Left lung (tissue), 10 donors: Measurements from ENCODE around the gene ALX4. TPM values are rescaled to one million over a fixed set of nuclear protein-coding genes. Genes with fewer than 3 reads are reported as not detected.

ENCODE experiments used
- ATAC-seq: fragments of 200-7000 bp; cut with Tn5 transposase; one replicate; pipeline ENCODE4 v1.9.1; 2020; ENCODE audit warnings: moderate library complexity
- DNase-seq, 4 donors: peaks; one replicate each; pipeline ENCODE4 v3.0.0-alpha.2; 2013 to 2020
- H3K27ac ChIP-seq, 2 donors: fragments of 200-600 bp; sonication (generic) in 1 of 2; one replicate each; pipeline versions ENCODE4 v1.5.0 to v1.8.0; 2020 to 2021
- H3K27me3 ChIP-seq, 2 donors: fragments of 200-600 bp; sonication (generic) in 1 of 2; one replicate each; pipeline versions ENCODE4 v1.5.0 to v1.8.0; 2020 to 2021
- H3K36me3 ChIP-seq, 2 donors: fragments of 200-600 bp; sonication (generic) in 1 of 2; one replicate each; pipeline versions ENCODE4 v1.5.0 to v1.8.0; 2020 to 2021
- H3K4me1 ChIP-seq, 2 donors: fragments of 200-600 bp; one replicate each; pipeline ENCODE4 v1.8.0; 2021
- H3K4me3 ChIP-seq, 2 donors: fragments of 200-600 bp; sonication (generic) in 1 of 2; one replicate each; pipeline versions ENCODE4 v1.5.0 to v1.8.0; 2020 to 2021; ENCODE audit warnings: mild to moderate bottlenecking in 1 of 2
- H3K9me3 ChIP-seq, 2 donors: fragments of 200-600 bp; sonication (generic) in 1 of 2; one replicate each; pipeline versions ENCODE4 v1.5.0 to v1.8.0; 2020 to 2021
- CTCF ChIP-seq, 2 donors: fragments of 200-600 bp; sonication (generic) in 1 of 2; IDR thresholded peaks; one replicate each; pipeline versions ENCODE4 v1.5.0 to v1.8.0; 2021; ENCODE audit warnings: antibody characterized with exemption in 2 of 2
- intact Hi-C, 2 donors: fragments of 100-400 bp; cut with DNase I; formaldehyde crosslinking; loops; one replicate each; pipeline versions ENCODE4 v1.11.2 to v1.14.2; 2022
- polyA plus RNA-seq, 6 donors: library from polyadenylated mRNA; unstranded; fragments of 120-200 nt; gene quantifications; one replicate each; pipeline ENCODE4 v1.2.1, GENCODE V29; 2013; ENCODE audit not compliant: insufficient read length in 6 of 6
- total RNA-seq, 2 donors: library from RNA; stranded (reverse); fragmentation: NEBNext Ultra II Directional; extraction: Animal tissue kit (Norgen Biotek cat#: 25700); gene quantifications; one replicate each; pipeline ENCODE4 v1.2.1, GENCODE V29; 2021
- donor health status: DM: no; HTN: yes; CAD: no.
- donor health status: DM: no; HTN: no; CAD: no.

Gene ALX4
- total and polyA plus RNA-seq, 8 donors = 0.07 to 0.13 (median 0.10) TPM; not detected in 2

GRCh38 chr11:44257338-44258189, 52.4 kb downstream of the ALX4 start:
- peaks cover 0 to 12% of the 10 kb centered on the region in 2 donors for H3K9me3 ChIP-seq
- intact Hi-C loops = no loop called here
- no peak overlapping the region for H3K4me3 ChIP-seq

GRCh38 chr11:44256673-44257291, 53.2 kb downstream of the ALX4 start:
- peaks cover 0 to 19% of the 10 kb centered on the region in 2 donors for H3K9me3 ChIP-seq
- TF ChIP-seq CTCF (IDR thresholded peaks at IDR 0.05) = no peak
- DNase-seq (peak in 1 of 4 donors; percentile 10), ATAC-seq (no peak)
- no peak overlapping the region for H3K4me3 ChIP-seq
- H3K27me3 ChIP-seq = no peaks in the 10 kb centered on the region
- H3K4me1 ChIP-seq = no peaks in the 10 kb centered on the region
- H3K36me3 ChIP-seq = no peaks in the 10 kb centered on the region
- no peak overlapping the region for H3K27ac ChIP-seq
- intact Hi-C loops = no loop called here

More at GRCh38 chr11:44257338-44258189, 52.4 kb downstream of the ALX4 start:
- no peaks in the 10 kb centered on the region for H3K4me1 ChIP-seq
- DNase-seq (no peak), ATAC-seq (no peak)
- TF ChIP-seq CTCF (IDR thresholded peaks at IDR 0.05) = no peak
- no peaks in the 10 kb centered on the region for H3K27me3 ChIP-seq
- H3K27ac ChIP-seq = no peak overlapping the region
- H3K36me3 ChIP-seq = no peaks in the 10 kb centered on the region

- ATAC-seq = no peak
- no peak overlapping the region for H3K4me3 ChIP-seq
- no peak for DNase-seq
- no peak for TF ChIP-seq CTCF (IDR thresholded peaks at IDR 0.05)
- intact Hi-C loops = no loop called here
- H3K36me3 ChIP-seq = peaks cover 0 to under 1% of the 10 kb centered on the region in 2 donors
- H3K27me3 ChIP-seq = no peaks in the 10 kb centered on the region
- H3K9me3 ChIP-seq = peaks cover 0 to 24% of the 10 kb centered on the region in 2 donors
- no peaks in the 10 kb centered on the region for H3K4me1 ChIP-seq
- H3K27ac ChIP-seq = no peak overlapping the region
Observed at GRCh38 chr11:44255406-44256071, 54.4 kb downstream of the ALX4 start.

- DNase-seq (no peak), ATAC-seq (no peak)
- Histone ChIP-seq H3K4me3 (no peak overlapping the region), H3K36me3 (peaks cover 0 to 8% of the 10 kb centered on the region in 2 donors), H3K9me3 (peaks cover 0 to 24% of the 10 kb centered on the region in 2 donors), H3K27ac (no peak overlapping the region), H3K4me1 (no peaks in the 10 kb centered on the region), H3K27me3 (no peaks in the 10 kb centered on the region)
- intact Hi-C loops = no loop called here
- TF ChIP-seq CTCF (IDR thresholded peaks at IDR 0.05) = no peak
Observed at GRCh38 chr11:44252999-44253602, 56.8 kb downstream of the ALX4 start.
